ENCODE data around the gene DSTN.

- TF ChIP-seq, protein P1, sequence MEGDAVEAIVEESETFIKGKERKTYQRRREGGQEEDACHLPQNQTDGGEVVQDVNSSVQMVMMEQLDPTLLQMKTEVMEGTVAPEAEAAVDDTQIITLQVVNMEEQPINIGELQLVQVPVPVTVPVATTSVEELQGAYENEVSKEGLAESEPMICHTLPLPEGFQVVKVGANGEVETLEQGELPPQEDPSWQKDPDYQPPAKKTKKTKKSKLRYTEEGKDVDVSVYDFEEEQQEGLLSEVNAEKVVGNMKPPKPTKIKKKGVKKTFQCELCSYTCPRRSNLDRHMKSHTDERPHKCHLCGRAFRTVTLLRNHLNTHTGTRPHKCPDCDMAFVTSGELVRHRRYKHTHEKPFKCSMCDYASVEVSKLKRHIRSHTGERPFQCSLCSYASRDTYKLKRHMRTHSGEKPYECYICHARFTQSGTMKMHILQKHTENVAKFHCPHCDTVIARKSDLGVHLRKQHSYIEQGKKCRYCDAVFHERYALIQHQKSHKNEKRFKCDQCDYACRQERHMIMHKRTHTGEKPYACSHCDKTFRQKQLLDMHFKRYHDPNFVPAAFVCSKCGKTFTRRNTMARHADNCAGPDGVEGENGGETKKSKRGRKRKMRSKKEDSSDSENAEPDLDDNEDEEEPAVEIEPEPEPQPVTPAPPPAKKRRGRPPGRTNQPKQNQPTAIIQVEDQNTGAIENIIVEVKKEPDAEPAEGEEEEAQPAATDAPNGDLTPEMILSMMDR (conservative IDR thresholded peaks at IDR 0.05; ENCODE audit: low read length), result no peak
- TF ChIP-seq EZH2phosphoT487 (IDR thresholded peaks at IDR 0.05; ENCODE audit: borderline replicate concordance), result no peak
Measured at GRCh38 chr20:17646209-17646960, 76.5 kb downstream of the DSTN start.

Data from Loucy (cell line).